IPS-18a (cell line): ENCODE results near the gene ASPSCR1.

Experiments used
- H3K27ac ChIP-seq: one replicate; pipeline ENCODE4 v1.5.1; 2013; ENCODE audit warnings: low read length
- H3K27me3 ChIP-seq: one replicate; pipeline ENCODE4 v1.6.1; 2013; ENCODE audit warnings: mild to moderate bottlenecking, low read length; ENCODE audit not compliant: control insufficient read depth, insufficient read depth
- H3K36me3 ChIP-seq: one replicate; pipeline ENCODE4 v1.6.1; 2013; ENCODE audit warnings: low read depth, low read length; ENCODE audit not compliant: control insufficient read depth
- H3K4me1 ChIP-seq: one replicate; pipeline ENCODE4 v1.6.1; 2013; ENCODE audit warnings: low read depth, low read length; ENCODE audit not compliant: control insufficient read depth
- H3K4me3 ChIP-seq: one replicate; pipeline ENCODE4 v1.5.1; 2013; ENCODE audit warnings: low read length
- H3K9ac ChIP-seq: one replicate; pipeline ENCODE4 v1.6.1; 2013; ENCODE audit warnings: mild to moderate bottlenecking, low read length, moderate library complexity
- H3K9me3 ChIP-seq: one replicate; pipeline ENCODE4 v1.6.1; 2013; ENCODE audit warnings: low read depth, low read length; ENCODE audit not compliant: control insufficient read depth

The ASPSCR1 gene

GRCh38 chr17:82016061-82016874, 38.8 kb downstream of the ASPSCR1 start:
- Histone ChIP-seq H3K36me3 (peaks cover 6% of the 10 kb centered on the region), H3K4me3 (no peak overlapping the region), H3K9me3 (no peaks in the 10 kb centered on the region), H3K4me1 (no peaks in the 10 kb centered on the region), H3K9ac (no peak overlapping the region), H3K27me3 (no peaks in the 10 kb centered on the region), H3K27ac (no peak overlapping the region)

DNA sequence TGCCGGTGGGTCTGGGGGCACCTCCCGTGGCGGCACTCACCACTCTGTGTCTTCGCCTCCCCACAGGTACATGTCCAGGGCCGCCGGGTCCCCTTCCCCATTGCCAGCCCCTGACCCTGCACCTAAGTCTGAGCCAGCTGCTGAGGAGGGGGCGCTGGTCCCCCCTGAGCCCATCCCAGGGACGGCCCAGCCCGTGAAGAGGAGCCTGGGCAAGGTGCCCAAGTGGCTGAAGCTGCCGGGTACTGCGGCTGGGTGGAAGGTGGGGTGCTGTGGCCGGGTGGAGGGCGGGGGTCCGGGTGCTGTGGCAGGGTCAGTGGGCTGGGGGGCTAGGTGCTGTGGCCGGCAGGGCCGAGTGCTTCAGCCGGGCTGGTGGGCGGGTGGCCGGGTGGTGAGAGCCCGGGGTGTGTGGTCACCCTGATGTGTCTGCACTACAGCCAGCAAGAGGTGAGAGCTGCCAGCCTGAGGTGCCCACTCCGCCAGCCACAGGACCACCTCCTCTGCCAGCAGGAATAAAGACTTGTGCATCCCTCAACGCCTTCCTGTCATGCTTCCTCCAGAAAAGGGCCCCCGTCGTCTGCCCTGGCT, 39.5 kb downstream of the ASPSCR1 start:
- H3K9me3 ChIP-seq: no peaks in the 10 kb centered on the region
- H3K9ac ChIP-seq: no peak overlapping the region
- H3K4me1 ChIP-seq: peaks cover 5% of the 10 kb centered on the region
- H3K27ac ChIP-seq: no peak overlapping the region
- H3K27me3 ChIP-seq: no peaks in the 10 kb centered on the region
- peaks cover 6% of the 10 kb centered on the region for H3K36me3 ChIP-seq
- no peak overlapping the region for H3K4me3 ChIP-seq

DNA sequence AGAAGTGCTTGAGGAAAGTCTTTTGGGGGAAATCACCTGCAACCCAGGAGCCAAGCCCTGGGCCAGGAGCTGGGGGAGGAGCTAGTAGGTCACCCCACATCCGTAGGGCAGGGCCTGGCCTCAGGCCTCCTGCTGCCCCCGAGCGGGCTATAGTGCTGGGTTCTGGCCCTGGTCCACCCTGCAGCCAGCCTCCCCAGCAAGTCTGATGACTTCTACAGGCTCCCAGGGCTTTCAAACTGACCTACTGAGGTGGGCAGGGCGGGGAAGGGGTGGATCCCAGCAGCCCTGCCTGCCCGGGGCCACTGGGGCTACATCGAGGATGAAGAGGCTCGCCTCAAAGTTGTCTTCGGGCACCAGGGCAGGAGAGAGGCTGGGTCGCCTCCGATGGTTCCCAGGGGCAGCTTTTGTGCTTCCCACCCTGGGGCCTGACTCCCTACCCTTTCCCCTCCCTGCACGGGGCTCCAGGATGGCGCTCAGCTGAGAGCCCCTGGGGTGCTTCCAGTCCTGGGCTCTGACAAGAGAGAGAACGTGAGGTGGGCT, 40.3 kb downstream of the ASPSCR1 start:
- Histone ChIP-seq H3K27ac (no peak overlapping the region), H3K4me3 (no peak overlapping the region), H3K9me3 (no peaks in the 10 kb centered on the region), H3K27me3 (no peaks in the 10 kb centered on the region), H3K9ac (no peak overlapping the region), H3K4me1 (peaks cover 5% of the 10 kb centered on the region), H3K36me3 (peaks cover 6% of the 10 kb centered on the region)

DNA sequence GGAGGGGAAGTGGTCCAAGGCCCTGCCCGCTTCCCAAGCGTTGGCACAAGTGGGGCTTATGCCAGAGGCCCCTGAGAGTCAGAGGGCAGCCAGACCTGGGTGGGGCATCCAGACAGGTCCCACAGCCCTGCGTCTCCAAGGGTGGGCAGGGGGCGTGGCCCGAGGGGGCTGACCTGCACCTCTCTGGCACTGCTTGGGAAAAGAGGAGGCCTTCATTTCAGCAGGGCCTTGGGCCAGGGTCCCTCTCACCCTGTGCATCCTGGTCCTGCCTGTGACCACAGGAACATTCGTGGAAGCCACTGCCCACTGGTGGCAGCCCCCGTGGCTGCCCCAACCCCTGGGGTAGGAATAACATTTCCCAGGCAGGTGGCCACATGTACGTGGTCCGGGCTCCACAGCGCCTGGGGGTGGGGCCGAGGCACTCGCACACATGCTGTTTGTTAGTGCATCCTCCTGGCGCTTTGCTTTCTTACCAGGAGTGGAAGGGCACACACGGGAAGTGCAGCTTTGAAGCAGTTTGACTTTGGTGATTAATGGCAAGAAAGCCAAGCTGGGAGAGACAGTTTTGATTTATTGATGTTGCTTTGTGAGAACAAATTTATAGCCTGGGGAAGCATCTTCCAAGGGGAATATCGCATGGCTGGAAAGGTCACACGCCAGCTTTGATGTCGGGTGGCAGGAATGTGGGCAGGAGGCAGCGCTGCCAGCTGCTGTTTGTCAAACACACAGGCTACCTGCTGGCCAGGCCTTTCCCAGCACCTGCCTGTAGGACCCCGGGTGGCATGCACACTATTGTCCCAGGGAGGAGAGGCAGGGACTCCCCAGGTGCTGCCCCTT, 40.9 kb downstream of the ASPSCR1 start:
- no peaks in the 10 kb centered on the region for H3K9me3 ChIP-seq
- H3K9ac ChIP-seq: no peak overlapping the region
- no peaks in the 10 kb centered on the region for H3K27me3 ChIP-seq
- H3K4me1 ChIP-seq: peaks cover 5% of the 10 kb centered on the region
- H3K4me3 ChIP-seq: no peak overlapping the region
- H3K27ac ChIP-seq: no peak overlapping the region
- H3K36me3 ChIP-seq: peaks cover 6% of the 10 kb centered on the region

- Histone ChIP-seq H3K9ac (no peak overlapping the region), H3K9me3 (no peaks in the 10 kb centered on the region), H3K27ac (no peak overlapping the region), H3K36me3 (peaks cover 6% of the 10 kb centered on the region), H3K4me1 (peaks cover 5% of the 10 kb centered on the region), H3K27me3 (no peaks in the 10 kb centered on the region), H3K4me3 (no peak overlapping the region)
Observed at GRCh38 chr17:82018989-82019689, 41.7 kb downstream of the ASPSCR1 start.

DNA sequence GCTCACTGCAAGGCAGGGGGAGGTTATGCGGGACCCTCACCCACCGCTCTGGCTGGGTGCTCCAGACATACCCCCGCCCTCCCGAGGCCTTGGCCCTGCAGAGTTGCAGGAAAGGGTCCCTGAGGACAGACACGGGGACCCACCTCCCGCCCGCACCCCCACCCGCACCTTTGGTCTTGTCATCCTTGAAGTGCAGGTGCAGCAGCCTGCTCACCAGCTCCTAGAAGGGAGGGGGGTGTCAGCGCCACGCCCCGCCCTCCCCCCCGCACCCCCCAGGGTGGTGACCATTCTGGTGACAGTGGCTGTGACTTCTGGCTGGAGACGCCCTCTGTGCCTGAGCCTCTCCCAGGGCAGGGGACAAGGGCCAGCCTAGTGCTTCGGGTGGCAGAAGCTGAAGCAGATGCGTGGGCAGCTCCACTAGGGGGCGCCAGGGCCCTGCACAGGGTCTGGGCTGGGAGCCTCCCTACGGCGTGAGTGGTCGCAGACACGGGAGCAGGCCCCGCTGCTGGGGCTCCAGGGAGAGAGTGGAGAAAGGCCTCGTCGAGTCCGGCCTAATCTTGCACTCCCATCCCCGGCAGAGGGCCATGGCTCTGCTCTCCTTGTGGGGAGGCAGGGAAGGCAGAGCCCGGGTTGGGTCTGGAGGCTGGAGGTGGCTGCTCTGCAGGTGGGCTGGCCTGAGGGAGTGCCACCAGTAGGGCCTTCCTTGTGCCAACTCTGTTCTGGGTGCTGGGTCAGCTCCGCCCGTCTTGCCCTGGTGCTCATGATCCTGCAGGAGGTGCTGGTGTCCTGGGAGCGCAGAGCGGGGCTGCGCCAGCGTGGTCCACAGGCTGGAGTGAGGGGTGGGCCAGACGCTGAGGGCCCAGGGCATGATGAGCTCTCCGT, 42.5 kb downstream of the ASPSCR1 start:
- H3K4me1 ChIP-seq: peaks cover 5% of the 10 kb centered on the region
- no peak overlapping the region for H3K27ac ChIP-seq
- no peak overlapping the region for H3K4me3 ChIP-seq
- no peak overlapping the region for H3K9ac ChIP-seq
- no peaks in the 10 kb centered on the region for H3K9me3 ChIP-seq
- peaks cover 6% of the 10 kb centered on the region for H3K36me3 ChIP-seq
- no peaks in the 10 kb centered on the region for H3K27me3 ChIP-seq

DNA sequence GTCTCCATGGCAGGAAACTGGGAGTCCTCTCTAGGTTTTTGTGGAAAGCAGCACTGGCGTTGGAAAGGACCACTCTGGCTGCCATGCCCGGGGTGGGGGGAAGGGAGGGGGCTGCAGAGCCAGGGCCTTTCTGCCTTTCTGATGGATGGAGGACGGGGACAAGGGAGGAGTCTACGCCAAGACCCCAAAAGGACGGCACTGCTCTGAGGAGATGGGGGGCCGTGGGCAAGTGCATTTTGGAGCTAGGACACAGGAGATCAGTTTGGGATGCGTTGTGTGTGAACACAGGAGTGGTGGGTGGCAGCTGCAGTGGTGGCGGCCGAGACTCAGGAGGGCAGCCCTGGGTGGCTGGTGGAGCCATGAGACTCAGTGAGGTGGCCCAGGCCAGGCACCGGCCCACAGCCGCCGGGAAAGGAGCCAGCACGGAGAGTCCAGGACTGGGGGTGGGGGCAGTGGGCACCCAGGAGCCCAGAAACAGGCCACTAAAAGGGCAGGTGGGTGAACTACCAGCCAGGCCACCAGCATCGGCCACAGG, 43.2 kb downstream of the ASPSCR1 start:
- Histone ChIP-seq H3K4me3 (no peak overlapping the region), H3K27ac (no peak overlapping the region), H3K27me3 (no peaks in the 10 kb centered on the region), H3K36me3 (peaks cover 6% of the 10 kb centered on the region), H3K9ac (no peak overlapping the region), H3K4me1 (peaks cover 5% of the 10 kb centered on the region), H3K9me3 (no peaks in the 10 kb centered on the region)

DNA sequence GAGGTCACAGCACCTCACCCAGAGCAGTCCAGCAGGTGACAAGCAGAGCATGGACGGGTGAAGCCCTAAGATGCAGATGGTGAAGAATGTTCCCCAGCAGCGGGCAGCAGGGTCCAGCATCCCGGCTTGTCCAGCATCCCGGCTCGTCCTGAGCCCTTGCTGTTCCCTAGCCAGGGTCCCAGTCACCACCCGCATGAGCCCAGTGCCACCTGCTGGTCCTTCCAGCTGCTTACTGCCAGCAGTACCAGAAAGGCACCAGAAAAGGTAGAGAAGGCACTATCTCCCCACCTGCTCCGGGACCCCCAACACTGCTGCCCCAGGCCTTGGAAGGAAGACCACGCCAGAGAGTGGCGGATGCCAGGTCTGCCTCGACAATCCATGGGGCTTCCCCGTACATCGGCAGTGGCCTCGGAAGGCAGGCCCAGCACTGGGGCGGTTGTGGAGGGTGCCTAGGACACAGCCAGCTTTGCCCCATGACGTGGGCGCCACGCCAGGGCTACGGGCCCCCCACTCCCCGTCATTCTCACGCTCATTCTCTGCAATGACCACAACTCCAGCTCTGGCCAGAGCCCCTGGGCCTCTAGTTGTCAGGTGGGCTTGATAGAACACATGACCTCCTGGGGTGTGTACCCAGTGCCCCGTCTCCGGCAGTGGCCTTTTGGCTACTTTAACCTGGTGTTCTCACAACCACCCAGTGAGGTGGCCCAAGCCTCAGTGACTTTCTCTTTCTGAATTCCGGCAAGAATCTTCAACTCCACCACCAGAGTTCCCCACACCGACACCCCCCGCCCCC, 43.9 kb downstream of the ASPSCR1 start:
- H3K4me1 ChIP-seq: peaks cover 5% of the 10 kb centered on the region
- peak overlapping the region; percentile 90 for H3K4me3 ChIP-seq
- no peak overlapping the region for H3K27ac ChIP-seq

DNA sequence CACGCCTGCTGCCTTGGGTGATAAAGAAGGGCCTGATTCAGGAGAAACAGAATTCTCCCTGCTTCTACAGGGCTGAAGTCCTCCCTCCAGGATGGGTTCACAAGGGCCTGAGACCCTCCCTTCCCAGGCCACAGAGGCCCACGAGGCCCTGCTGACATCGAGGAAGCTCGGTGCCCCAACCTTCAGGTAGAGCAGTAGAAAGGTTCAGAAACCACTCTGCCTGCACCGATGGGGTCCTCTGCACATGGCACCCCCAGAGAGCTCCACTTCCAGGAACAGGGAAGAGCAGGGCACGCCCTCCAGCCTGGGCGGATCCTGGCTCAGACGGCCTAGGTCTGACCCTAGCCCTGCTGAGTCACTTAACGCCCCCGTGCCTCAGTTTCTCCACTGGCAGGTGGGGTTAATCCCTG, 44.5 kb downstream of the ASPSCR1 start:
- peaks cover 5% of the 10 kb centered on the region for H3K4me1 ChIP-seq
- no peaks in the 10 kb centered on the region for H3K27me3 ChIP-seq
- H3K4me3 ChIP-seq: peak overlapping the region; percentile 90
- H3K9ac ChIP-seq: peak overlapping the region; percentile 84
- peaks cover 6% of the 10 kb centered on the region for H3K36me3 ChIP-seq
- no peaks in the 10 kb centered on the region for H3K9me3 ChIP-seq
- H3K27ac ChIP-seq: no peak overlapping the region

More for the DNA sequence above, 43.9 kb downstream of the ASPSCR1 start:
- Histone ChIP-seq H3K9me3 (no peaks in the 10 kb centered on the region), H3K9ac (peak overlapping the region; percentile 84), H3K27me3 (no peaks in the 10 kb centered on the region), H3K36me3 (peaks cover 6% of the 10 kb centered on the region)
